Gastroesophageal sphincter (tissue), 3 donors: ENCODE data around the gene MICAL3.

Experiments used
- CTCF ChIP-seq, 4 experiments: fragments of 200-600 bp in 2 of 4; fragments of 450-650 bp in 2 of 4; sonication (generic) in 1 of 4; IDR thresholded peaks; one replicate each; pipeline ENCODE4 v1.5.1; 2017 to 2019; ENCODE audit warnings: antibody characterized with exemption in 4 of 4, mild to moderate bottlenecking in 2 of 4, moderate library complexity in 2 of 4
- EP300 ChIP-seq: sonication (generic); formaldehyde crosslinking; IDR thresholded peaks from one replicate; pipeline ENCODE4 v1.6.1; 2017; ENCODE audit warnings: antibody characterized with exemption, mild to moderate bottlenecking

GRCh38 chr22:17984114-17984513, 40.2 kb downstream of the MICAL3 start:
- TF ChIP-seq CTCF (IDR thresholded peaks at IDR 0.05) (no peak), EP300 (no peak)
